T-cell (primary cell): ENCODE data around the gene CARMIL1. TPM values are rescaled to one million over a fixed set of nuclear protein-coding genes. Genes with fewer than 3 reads are reported as not detected.

Experiments used
- ATAC-seq, 4 experiments: fragments of 200-7000 bp in 3 of 4; fragments of 150-1000 bp in 1 of 4; cut with Tn5 transposase; replicated peaks in 1 of 4; 1 replicate in 3 of 4; 2 replicates in 1 of 4; pipeline ENCODE4 v1.10.0; 2021; ENCODE audit warnings: moderate library complexity in 3 of 4, mild to moderate bottlenecking in 2 of 4, moderate number of reproducible peaks in 1 of 4
- CTCF ChIA-PET, 2 donors: fragments of 300-600 bp; sonication (Branson Sonifier 250); formaldehyde crosslinking; loops; one replicate each; lab custom pipeline; 2022; ENCODE audit warnings: antibody characterized with exemption in 2 of 2; lab: Charles Lee
- POLR2A ChIA-PET, 2 donors: fragments of 300-600 bp; sonication (Branson Sonifier 250); formaldehyde crosslinking; loops; one replicate each; lab custom pipeline; 2022; ENCODE audit warnings: antibody characterized with exemption in 2 of 2; lab: Charles Lee
- DNase-seq, 35 experiments: peaks; one replicate each; pipeline versions ENCODE4 v3.0.0 to v3.0.0-alpha.2; 2013 to 2023
- H3K27ac ChIP-seq: one replicate; pipeline ENCODE4 v1.5.1; 2013; ENCODE audit warnings: low read length
- H3K27me3 ChIP-seq, 2 experiments: replicated peaks in 1 of 2; 1 replicate in 1 of 2; 2 replicates in 1 of 2; pipeline versions ENCODE4 v1.6.1 to v1.7.0; 2013; ENCODE audit warnings: low read length in 1 of 2, mixed read lengths in 1 of 2; ENCODE audit not compliant: control insufficient read depth in 2 of 2, insufficient read depth in 2 of 2; ENCODE audit errors: extremely low read depth in 1 of 2
- H3K36me3 ChIP-seq, 2 donors: 1 replicate in 1 of 2; 2 replicates in 1 of 2; pipeline versions ENCODE4 v1.6.1 to v1.7.0; 2013; ENCODE audit warnings: low read length in 1 of 2; ENCODE audit not compliant: control insufficient read depth in 2 of 2, insufficient read depth in 1 of 2; ENCODE audit errors: extremely low read depth in 1 of 2
- H3K4me1 ChIP-seq, 2 experiments: 1 replicate in 1 of 2; 2 replicates in 1 of 2; pipeline versions ENCODE4 v1.6.1 to v1.7.0; 2013; ENCODE audit warnings: low read length in 2 of 2, mixed read lengths in 1 of 2; ENCODE audit not compliant: insufficient read depth in 2 of 2, control insufficient read depth in 1 of 2; ENCODE audit errors: extremely low read depth in 1 of 2
- H3K4me3 ChIP-seq, 2 donors: 1 replicate in 1 of 2; 2 replicates in 1 of 2; pipeline versions ENCODE4 v1.5.1 to v1.7.0; 2013; ENCODE audit warnings: mild to moderate bottlenecking in 2 of 2, low read length in 1 of 2, moderate library complexity in 1 of 2; ENCODE audit not compliant: control insufficient read depth in 1 of 2; ENCODE audit errors: extremely low read depth in 1 of 2
- H3K9me3 ChIP-seq: 2 replicates; pipeline ENCODE4 v1.7.0; 2013
- H3K27ac Mint-ChIP-seq, 2 donors: one replicate each; pipeline ENCODE4 v1.8.0; 2020 to 2021; ENCODE audit warnings: mild to moderate bottlenecking in 2 of 2, mixed read lengths in 2 of 2
- H3K27me3 Mint-ChIP-seq, 2 donors: one replicate each; pipeline ENCODE4 v1.8.0; 2021 to 2022; ENCODE audit warnings: mixed read lengths in 2 of 2
- H3K36me3 Mint-ChIP-seq: one replicate; pipeline ENCODE4 v1.8.0; 2021; ENCODE audit warnings: mixed read lengths
- H3K4me1 Mint-ChIP-seq, 3 donors: one replicate each; pipeline ENCODE4 v1.8.0; 2020 to 2022; ENCODE audit warnings: mixed read lengths in 3 of 3, mild to moderate bottlenecking in 1 of 3
- H3K4me3 Mint-ChIP-seq, 3 donors: one replicate each; pipeline ENCODE4 v1.8.0; 2020 to 2022; ENCODE audit warnings: mild to moderate bottlenecking in 3 of 3, mixed read lengths in 3 of 3, moderate library complexity in 3 of 3
- H3K9me3 Mint-ChIP-seq, 3 donors: one replicate each; pipeline ENCODE4 v1.8.0; 2020 to 2022; ENCODE audit warnings: mixed read lengths in 3 of 3
- WGBS: methylation state at CpG from one replicate; pipeline ENCODE4 v1.1.5; 2013; ENCODE audit warnings: missing lambda C conversion rate; ENCODE audit not compliant: insufficient coverage; 5-methylcytosine and 5-hydroxymethylcytosine counted together
- total RNA-seq, 35 experiments: library from RNA in 6 of 35; stranded (reverse) in 6 of 35; fragments of 120-200 nt in 1 of 35; gene quantifications; one replicate each; pipeline versions ENCODE4 v1.2.1 to v1.2.4 and lab custom pipeline; 2013 to 2026

The CARMIL1 gene
- total RNA-seq, 5 donors from 2014 or later (not counting 1 experiment from before 2014, with no cell fraction given): 4.0 to 11.6 (median 6.1) TPM

DNA sequence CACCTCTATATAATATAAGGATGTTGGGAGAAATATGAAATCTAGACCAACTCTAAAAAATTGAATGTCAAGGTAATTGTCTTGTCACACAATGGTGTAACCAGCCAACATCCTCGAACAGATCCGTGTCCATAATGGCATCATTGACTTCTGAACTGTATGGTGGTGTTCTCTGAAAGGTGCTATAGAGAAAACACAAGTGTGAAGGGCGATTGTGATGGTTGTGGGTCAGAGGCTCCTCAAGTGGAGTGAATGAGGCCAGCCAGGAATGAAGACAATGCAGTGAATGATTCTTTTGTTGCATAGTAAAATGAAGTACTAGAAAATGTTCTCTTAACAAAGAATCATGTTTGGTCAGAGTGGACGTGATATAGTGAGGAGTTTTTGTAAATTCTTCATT lies 58.3 kb downstream of the CARMIL1 start:
- no peaks in the 10 kb centered on the region for H3K27me3 Mint-ChIP-seq
- no peak overlapping the region for H3K4me3 ChIP-seq
- H3K27ac ChIP-seq: no peak overlapping the region
- H3K36me3 ChIP-seq: no peaks in the 10 kb centered on the region
- H3K4me3 Mint-ChIP-seq: no peak overlapping the region
- WGBS: 92% methylated on average over 4 of the region's 4 CpGs
- H3K27ac Mint-ChIP-seq: no peak overlapping the region
- no peaks in the 10 kb centered on the region for H3K36me3 Mint-ChIP-seq
- ChIA-PET POLR2A (no interaction called here), CTCF (no interaction called here)
- peaks cover 0 to 3% of the 10 kb centered on the region in 2 experiments for H3K4me1 ChIP-seq
- DNase-seq: no peak
- H3K9me3 ChIP-seq: no peaks in the 10 kb centered on the region
- H3K4me1 Mint-ChIP-seq: peaks cover 11 to 25% (median 16%) of the 10 kb centered on the region in 3 donors
- ATAC-seq: no peak
- no peaks in the 10 kb centered on the region for H3K27me3 ChIP-seq
- H3K9me3 Mint-ChIP-seq: no peaks in the 10 kb centered on the region

DNA sequence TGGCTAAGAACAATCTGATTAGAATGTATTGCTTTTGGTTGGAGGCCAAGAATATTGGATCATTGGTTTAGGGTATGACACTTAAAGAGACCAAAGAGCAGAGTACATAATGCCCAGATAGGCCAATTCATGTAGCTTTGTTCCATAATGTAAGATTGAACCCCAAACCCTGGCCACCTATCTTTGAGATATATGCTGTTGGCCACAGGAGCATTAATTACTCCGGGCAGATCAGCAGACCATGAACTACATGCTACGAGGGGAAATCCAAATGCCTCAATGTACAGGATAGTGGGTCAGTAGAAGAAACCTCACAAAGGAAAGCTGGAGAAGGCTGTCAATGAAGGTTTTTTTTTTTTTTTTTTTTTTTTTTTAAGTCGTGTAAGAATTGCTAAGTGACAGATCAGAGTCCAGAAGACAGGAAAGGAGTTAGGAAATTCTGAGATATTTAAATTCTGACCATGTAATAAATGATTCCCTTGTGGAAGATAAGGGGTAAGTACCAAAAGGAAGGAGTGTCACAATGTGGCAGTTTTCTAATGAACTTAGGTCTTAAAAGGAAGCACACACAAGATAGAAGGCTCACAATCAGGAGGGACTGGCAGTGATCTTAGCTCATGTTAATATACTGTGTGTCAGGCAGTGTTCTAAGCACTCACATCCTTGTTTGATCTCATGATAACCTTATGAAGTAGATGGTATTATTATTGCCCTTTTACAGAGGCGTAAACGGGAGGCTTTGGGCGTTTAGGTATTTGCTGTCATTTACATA lies 61.4 kb downstream of the CARMIL1 start:
- ATAC-seq: no peak
- no peak overlapping the region for H3K27ac ChIP-seq
- Mint-ChIP-seq H3K27me3 (no peaks in the 10 kb centered on the region), H3K36me3 (no peaks in the 10 kb centered on the region), H3K4me3 (no peak overlapping the region), H3K27ac (no peak overlapping the region), H3K9me3 (no peaks in the 10 kb centered on the region), H3K4me1 (peaks cover 6 to 20% (median 12%) of the 10 kb centered on the region in 3 donors)
- H3K9me3 ChIP-seq: no peaks in the 10 kb centered on the region
- WGBS: 76% methylated on average over 5 of the region's 6 CpGs
- DNase-seq: no peak
- no peaks in the 10 kb centered on the region for H3K36me3 ChIP-seq
- no peak overlapping the region for H3K4me3 ChIP-seq
- POLR2A ChIA-PET: interaction anchor here in 1 of 2 donors (0.6 kb wide), 1 partner anchor 600 kb away, joined by 3 read pairs; no protein-coding TSS in a partner anchor
- H3K4me1 ChIP-seq: peaks cover 0 to 4% of the 10 kb centered on the region in 2 experiments
- no peaks in the 10 kb centered on the region for H3K27me3 ChIP-seq
- CTCF ChIA-PET: interaction anchor here (0.6 to 1.0 kb wide), 4 partner anchors 72 to 261 kb away, joined by 3 to 4 read pairs (median 3); no protein-coding TSS in a partner anchor

DNA sequence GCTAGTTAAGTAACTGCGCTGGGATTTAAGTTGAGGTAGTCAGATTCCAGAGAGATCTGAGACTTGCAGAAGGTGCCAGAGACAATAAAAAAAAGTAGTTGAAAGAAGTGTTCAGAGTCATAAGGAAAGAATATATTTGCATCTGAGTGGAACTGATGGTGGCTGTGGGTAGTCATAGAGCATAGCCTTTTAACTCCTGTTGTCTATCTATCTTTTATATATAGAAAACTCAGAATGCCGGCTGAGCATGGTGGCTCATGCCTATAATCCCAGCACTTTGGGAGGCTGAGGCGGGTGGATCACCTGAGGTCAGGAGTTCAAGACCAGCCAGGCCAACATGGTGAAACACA lies 62.0 kb downstream of the CARMIL1 start:
- CTCF ChIA-PET: interaction anchor here in 1 of 2 donors (1.0 kb wide), 1 partner anchor 215 kb away, joined by 3 read pairs; no protein-coding TSS in a partner anchor
- WGBS: 74% methylated on average over 2 of the region's 3 CpGs
- no peak overlapping the region for H3K4me3 Mint-ChIP-seq
- no peaks in the 10 kb centered on the region for H3K36me3 Mint-ChIP-seq
- no peaks in the 10 kb centered on the region for H3K27me3 Mint-ChIP-seq
- peaks cover 6 to 16% (median 12%) of the 10 kb centered on the region in 3 donors for H3K4me1 Mint-ChIP-seq
- no peak for DNase-seq
- H3K9me3 Mint-ChIP-seq: no peaks in the 10 kb centered on the region
- peaks cover 0 to 4% of the 10 kb centered on the region in 2 experiments for H3K4me1 ChIP-seq
- no peak overlapping the region for H3K27ac ChIP-seq
- H3K4me3 ChIP-seq: no peak overlapping the region
- H3K27me3 ChIP-seq: no peaks in the 10 kb centered on the region
- no peaks in the 10 kb centered on the region for H3K36me3 ChIP-seq
- POLR2A ChIA-PET: interaction anchor here in 1 of 2 donors (0.6 kb wide), 1 partner anchor 599 kb away, joined by 3 read pairs; no protein-coding TSS in a partner anchor
- H3K27ac Mint-ChIP-seq: no peak overlapping the region
- no peak for ATAC-seq
- H3K9me3 ChIP-seq: no peaks in the 10 kb centered on the region

DNA sequence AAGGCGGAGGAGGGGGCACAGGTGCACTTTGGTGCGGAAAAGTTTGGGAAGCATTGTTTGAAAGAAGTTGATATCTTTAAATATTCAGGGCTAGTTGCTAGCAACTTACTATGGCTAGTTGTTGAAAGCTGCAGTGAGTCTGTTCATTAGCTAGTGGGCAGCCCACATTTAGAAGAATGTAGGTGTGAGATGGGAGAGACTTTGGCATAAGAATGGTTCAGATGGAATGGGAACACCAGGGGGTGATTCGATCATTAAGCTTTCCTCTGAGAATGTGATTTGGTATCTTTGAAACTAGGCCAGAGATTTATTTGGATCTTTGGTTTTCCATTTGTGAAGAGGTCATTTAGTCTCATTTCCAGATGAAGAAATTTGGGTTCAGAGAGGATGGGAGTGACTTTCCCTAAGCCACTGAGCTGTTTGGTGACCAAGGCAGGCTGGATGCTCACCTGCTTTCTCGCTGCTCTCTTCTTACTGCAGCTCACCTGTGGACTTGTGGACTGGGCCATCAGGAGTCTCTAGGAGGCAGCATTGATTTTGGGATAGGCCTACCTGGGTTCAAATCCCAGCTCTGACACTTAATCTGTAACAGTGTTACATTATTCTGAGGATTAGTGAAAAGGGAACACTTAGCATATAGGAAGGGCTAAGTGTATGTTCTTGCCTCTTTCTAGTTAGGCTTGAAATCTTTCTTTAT lies 62.9 kb downstream of the CARMIL1 start:
- 90% methylated on average over 3 of the region's 4 CpGs for WGBS
- Mint-ChIP-seq H3K4me1 (peaks cover 5 to 13% (median 12%) of the 10 kb centered on the region in 3 donors), H3K27me3 (no peaks in the 10 kb centered on the region), H3K9me3 (no peaks in the 10 kb centered on the region), H3K36me3 (no peaks in the 10 kb centered on the region), H3K4me3 (no peak overlapping the region), H3K27ac (no peak overlapping the region)
- Histone ChIP-seq H3K27ac (no peak overlapping the region), H3K4me1 (peaks cover 0 to 4% of the 10 kb centered on the region in 2 experiments), H3K4me3 (no peak overlapping the region), H3K36me3 (no peaks in the 10 kb centered on the region), H3K27me3 (no peaks in the 10 kb centered on the region), H3K9me3 (no peaks in the 10 kb centered on the region)
- ChIA-PET CTCF (interaction anchor here (0.6 to 1.0 kb wide), 2 partner anchors 76 to 220 kb away, joined by 3 read pairs; no protein-coding TSS in a partner anchor), POLR2A (no interaction called here)
- DNase-seq (peak in 1 of 35 experiments; percentile 8), ATAC-seq (no peak)

DNA sequence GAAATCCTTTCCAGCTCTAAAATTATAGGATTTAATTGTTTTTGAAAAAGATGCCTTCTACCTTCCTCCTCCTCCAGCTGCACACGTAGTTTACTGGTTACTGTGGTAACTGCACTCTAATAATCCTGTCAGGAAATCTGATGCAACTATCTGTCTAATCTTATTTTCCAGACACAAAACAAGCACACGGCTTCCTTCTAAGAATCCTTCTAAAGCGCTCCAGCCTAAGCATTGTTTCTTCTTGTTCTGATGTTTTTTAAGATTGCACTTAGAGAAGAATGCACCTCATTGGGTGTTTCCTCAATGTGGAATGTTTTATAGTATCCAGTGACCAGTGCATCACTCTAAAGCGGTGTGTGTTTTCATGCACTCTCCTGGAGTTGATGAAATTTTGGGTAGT lies 63.6 kb downstream of the CARMIL1 start:
- H3K9me3 ChIP-seq: no peaks in the 10 kb centered on the region
- H3K27me3 ChIP-seq: no peaks in the 10 kb centered on the region
- Mint-ChIP-seq H3K36me3 (no peaks in the 10 kb centered on the region), H3K4me3 (no peak overlapping the region), H3K27ac (no peak overlapping the region), H3K27me3 (no peaks in the 10 kb centered on the region), H3K4me1 (peaks cover 4 to 14% (median 13%) of the 10 kb centered on the region in 3 donors), H3K9me3 (no peaks in the 10 kb centered on the region)
- no peaks in the 10 kb centered on the region for H3K36me3 ChIP-seq
- DNase-seq: no peak
- no peak overlapping the region for H3K27ac ChIP-seq
- CTCF ChIA-PET: interaction anchor here (0.6 to 1.0 kb wide), 4 partner anchors 75 to 742 kb away, joined by 3 to 4 read pairs (median 3); no protein-coding TSS in a partner anchor
- POLR2A ChIA-PET: no interaction called here
- no peak overlapping the region for H3K4me3 ChIP-seq
- no peak for ATAC-seq
- peaks cover 0 to 4% of the 10 kb centered on the region in 2 experiments for H3K4me1 ChIP-seq
- WGBS: 100% methylated on average over 1 of the region's 4 CpGs

DNA sequence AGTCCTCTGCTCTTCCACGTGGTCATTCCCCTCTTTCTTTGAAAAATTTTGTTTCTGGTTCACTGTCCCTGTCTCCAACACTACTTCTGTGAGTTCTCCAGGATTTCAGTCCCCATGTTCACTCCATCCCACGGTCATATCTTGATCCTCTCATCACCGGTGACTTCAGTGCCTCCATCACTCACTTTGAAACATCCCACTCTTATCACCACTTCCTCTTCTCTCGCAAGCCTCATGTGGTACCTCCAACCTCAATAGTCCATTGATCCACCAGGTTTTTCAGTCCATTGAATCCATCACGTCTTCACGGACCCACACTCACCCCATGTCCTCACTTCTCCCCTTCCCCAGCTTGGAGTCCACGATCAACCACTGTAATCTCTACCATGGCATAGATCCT lies 64.8 kb downstream of the CARMIL1 start:
- CTCF ChIA-PET: no interaction called here
- no peaks in the 10 kb centered on the region for H3K9me3 Mint-ChIP-seq
- Histone ChIP-seq H3K36me3 (no peaks in the 10 kb centered on the region), H3K9me3 (no peaks in the 10 kb centered on the region), H3K27ac (no peak overlapping the region), H3K4me3 (no peak overlapping the region), H3K4me1 (peaks cover 0 to 4% of the 10 kb centered on the region in 2 experiments), H3K27me3 (no peaks in the 10 kb centered on the region)
- ATAC-seq (no peak), DNase-seq (no peak)
- H3K27me3 Mint-ChIP-seq: no peaks in the 10 kb centered on the region
- 67% methylated on average over 7 of the region's 7 CpGs for WGBS
- POLR2A ChIA-PET: no interaction called here
- H3K36me3 Mint-ChIP-seq: no peaks in the 10 kb centered on the region
- H3K27ac Mint-ChIP-seq: no peak overlapping the region
- no peak overlapping the region for H3K4me3 Mint-ChIP-seq
- peaks cover 4 to 15% (median 13%) of the 10 kb centered on the region in 3 donors for H3K4me1 Mint-ChIP-seq
